ENCODE measurements around the gene RAI14.

RAI14 gene

DNA sequence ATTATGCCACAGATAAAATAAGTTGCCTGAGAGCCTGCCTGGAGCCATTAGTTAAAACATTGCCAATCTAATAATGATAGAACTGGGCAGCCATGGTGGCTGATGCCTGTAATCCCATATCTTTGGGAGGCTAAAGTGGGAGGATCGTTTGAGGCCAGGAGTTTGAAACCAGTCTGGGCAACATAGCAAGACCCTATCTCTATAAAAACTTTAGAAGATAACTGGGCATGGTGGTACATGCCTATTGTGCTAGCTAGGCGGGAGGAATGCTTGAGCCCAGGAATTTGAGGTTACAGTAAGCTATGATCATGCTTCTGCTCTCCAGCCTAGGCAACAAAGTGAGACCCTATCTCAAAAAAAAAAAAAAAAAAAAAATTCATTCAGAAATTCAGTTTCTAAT is 52.6 kb downstream of the RAI14 start:
- ChIA-PET POLR2A (no interaction called here), CTCF (interaction anchor here (0.7 to 2.0 kb wide), 3 partner anchors 11 to 223 kb away, joined by 3 to 9 read pairs (median 3); no protein-coding TSS in a partner anchor)
- TF ChIP-seq, protein P1, sequence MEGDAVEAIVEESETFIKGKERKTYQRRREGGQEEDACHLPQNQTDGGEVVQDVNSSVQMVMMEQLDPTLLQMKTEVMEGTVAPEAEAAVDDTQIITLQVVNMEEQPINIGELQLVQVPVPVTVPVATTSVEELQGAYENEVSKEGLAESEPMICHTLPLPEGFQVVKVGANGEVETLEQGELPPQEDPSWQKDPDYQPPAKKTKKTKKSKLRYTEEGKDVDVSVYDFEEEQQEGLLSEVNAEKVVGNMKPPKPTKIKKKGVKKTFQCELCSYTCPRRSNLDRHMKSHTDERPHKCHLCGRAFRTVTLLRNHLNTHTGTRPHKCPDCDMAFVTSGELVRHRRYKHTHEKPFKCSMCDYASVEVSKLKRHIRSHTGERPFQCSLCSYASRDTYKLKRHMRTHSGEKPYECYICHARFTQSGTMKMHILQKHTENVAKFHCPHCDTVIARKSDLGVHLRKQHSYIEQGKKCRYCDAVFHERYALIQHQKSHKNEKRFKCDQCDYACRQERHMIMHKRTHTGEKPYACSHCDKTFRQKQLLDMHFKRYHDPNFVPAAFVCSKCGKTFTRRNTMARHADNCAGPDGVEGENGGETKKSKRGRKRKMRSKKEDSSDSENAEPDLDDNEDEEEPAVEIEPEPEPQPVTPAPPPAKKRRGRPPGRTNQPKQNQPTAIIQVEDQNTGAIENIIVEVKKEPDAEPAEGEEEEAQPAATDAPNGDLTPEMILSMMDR (IDR thresholded peaks at IDR 0.05; ENCODE audit: control extremely low read depth, extremely low read depth, low read depth, missing control alignments), result no peak
- DNase-seq (ENCODE audit: extremely low spot score), result no peak

DNA sequence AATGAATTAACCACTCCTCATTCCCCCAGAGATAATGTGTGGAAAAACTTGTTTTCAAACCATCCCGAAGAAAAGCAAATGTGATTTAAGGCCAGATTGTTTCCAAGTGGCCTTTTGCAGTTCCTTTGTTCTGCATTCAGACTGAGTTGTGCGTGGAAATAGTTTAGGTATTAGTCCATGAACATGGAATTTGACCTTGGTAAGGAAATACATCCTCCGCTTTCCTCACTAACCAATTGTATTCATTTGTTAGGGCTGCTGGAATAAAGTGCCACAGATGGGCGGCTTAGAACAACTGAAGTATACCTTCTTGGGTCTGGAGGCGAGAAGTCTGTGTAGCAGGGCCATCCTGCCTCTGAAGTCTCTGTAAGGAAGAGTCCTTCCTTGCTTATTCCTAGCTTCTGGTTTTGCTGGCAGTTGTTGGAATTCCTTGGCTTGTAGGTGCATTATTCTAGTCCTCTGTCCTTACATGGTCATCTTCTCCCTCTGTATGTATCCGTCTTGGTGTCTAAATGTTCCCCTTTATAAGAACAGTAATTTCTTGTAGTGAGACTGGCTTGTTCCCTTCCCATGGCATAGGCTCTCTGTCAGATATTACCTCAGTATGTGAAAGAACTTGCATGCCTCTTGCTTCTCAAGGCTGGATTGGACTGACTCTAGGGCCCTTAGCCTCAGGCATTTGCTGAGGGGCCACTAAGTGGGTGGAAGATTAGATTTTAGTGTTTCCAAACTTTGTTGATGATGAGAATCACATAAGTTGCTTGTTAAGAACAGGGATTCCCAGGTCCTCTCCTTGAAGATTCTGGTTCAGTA is 53.9 kb downstream of the RAI14 start:
- no peak for DNase-seq (ENCODE audit: extremely low spot score)
- ChIA-PET POLR2A (no interaction called here), CTCF (interaction anchor here (1.1 to 2.0 kb wide), 2 partner anchors 10 to 224 kb away, joined by 3 to 9 read pairs; no protein-coding TSS in a partner anchor)
- TF ChIP-seq, protein P1 (IDR thresholded peaks at IDR 0.05; ENCODE audit: control extremely low read depth, extremely low read depth, low read depth, missing control alignments), result no peak

DNA sequence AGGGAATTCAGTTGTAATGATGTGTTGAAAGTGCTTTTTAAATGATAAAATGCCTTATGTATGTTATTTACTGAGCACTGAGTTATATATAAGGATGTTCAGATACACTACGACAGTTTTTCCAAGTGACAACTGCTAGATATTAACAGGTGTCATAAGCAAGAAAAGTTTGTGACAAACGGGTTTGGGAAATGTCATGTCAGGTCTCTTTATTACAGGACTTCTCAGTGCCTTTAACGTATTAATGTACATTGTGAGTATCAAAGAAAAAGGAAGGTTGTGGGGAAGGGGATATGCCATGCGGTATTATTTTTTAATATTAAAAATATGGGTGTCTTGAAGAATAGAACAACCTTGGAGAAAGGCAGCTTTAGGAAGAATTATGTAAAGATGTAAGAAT is 56.4 kb downstream of the RAI14 start:
- POLR2A ChIA-PET, result no interaction called here
- TF ChIP-seq, protein P1 (IDR thresholded peaks at IDR 0.05; ENCODE audit: control extremely low read depth, extremely low read depth, low read depth, missing control alignments), result no peak
- CTCF ChIA-PET, result interaction anchor here (1.2 kb wide), 1 partner anchor 20 kb away, joined by 3 read pairs; no protein-coding TSS in a partner anchor
- DNase-seq (ENCODE audit: extremely low spot score), result no peak

DNA sequence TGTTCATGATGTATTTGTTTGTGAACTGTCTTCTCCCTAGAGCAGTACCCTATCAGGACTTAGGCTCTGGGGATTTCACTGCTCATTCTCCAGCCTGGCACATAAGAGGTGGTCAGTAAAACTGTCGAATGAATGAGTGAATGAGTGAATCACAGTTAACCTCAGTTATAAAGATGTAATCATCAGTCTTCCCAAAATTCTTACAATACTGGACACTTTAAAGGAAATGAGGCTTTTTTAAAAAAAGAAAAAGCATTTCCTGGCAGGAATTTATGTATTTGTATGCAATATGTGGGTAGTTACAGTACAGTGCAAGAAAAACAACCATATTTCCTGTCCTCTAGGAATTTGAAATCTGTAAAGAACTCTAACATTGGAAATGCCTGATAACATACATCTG is 59.6 kb downstream of the RAI14 start:
- DNase-seq (ENCODE audit: extremely low spot score), result no peak
- TF ChIP-seq, protein P1 (IDR thresholded peaks at IDR 0.05; ENCODE audit: control extremely low read depth, extremely low read depth, low read depth, missing control alignments), result no peak
- CTCF ChIA-PET, result no interaction called here
- POLR2A ChIA-PET, result no interaction called here

DNA sequence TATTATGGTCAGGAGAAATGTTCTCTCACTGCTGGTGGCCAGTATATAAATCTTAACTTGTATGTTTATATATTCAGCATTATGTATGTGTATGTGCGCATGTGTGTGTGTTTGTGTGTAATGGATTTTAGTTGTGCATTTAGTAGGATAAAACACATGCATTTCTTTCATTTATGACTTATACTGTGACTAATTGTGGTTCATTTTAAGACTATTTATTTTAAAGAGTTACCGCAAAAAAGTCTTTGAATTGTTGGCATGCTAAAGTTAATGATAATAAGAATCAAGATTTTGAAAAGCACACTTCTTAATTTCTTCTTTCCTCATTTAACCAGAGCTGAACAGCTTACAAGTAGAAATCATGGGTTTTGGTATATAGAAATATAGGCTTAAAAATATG is 60.9 kb downstream of the RAI14 start:
- no peak for DNase-seq (ENCODE audit: extremely low spot score)
- TF ChIP-seq, protein P1 (IDR thresholded peaks at IDR 0.05; ENCODE audit: control extremely low read depth, extremely low read depth, low read depth, missing control alignments), result no peak
- CTCF ChIA-PET, result interaction anchor here (0.8 to 0.9 kb wide), 2 partner anchors 12 to 28 kb away, joined by 3 read pairs; no protein-coding TSS in a partner anchor
- POLR2A ChIA-PET, result no interaction called here

DNA sequence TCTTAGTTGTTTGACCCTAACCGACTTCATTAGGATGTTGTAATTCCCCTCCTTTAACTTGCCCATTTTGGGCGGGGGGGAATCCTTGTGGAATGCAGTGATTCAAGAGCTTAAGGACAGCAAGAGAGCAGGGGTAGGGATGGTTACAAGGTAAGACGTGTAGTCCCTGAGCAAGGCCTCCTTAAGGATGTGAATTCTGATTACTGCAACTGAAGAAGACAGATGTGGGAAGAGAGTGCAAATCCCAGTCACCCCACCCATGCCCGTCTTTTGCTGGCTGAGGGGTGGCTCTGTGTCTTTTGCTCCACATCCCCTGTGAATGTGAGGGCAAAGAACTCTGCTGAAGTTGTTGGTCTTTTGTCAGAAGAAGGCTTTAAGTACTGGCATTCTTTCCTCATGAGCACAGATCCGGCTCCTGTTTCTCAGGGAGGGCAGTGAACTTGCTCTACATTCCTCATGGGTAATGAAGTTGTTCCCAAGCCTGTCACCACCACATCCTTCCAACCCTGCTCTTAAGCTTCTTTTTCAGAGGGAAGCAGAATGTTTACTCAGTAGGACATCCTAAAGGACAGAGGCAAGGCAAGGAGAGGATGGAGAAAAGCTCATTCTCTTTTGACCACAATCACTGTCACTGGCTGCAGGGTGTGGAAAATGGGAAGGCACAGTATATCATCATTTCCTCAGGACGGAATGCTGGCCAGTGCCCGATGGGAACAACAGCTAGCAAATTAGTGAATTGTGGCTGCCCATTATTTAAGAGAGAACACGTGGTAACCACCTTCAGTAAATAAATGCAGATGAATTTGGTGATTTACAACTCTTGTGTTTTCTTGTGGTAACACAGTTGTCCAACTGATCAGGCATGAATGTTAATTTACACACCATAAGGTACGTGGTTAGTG is 61.5 kb downstream of the RAI14 start:
- ChIA-PET CTCF (interaction anchor here (0.8 to 1.2 kb wide), 4 partner anchors 10 to 28 kb away, joined by 3 read pairs; no protein-coding TSS in a partner anchor), POLR2A (no interaction called here)
- TF ChIP-seq, protein P1 (IDR thresholded peaks at IDR 0.05; ENCODE audit: control extremely low read depth, extremely low read depth, low read depth, missing control alignments), result no peak
- DNase-seq (ENCODE audit: extremely low spot score), result no peak

Measured in GM10248 (cell line).